Measurements from ENCODE around the gene C2orf72. TPM values are rescaled to one million over a fixed set of nuclear protein-coding genes. Genes with fewer than 3 reads are reported as not detected.

Gene C2orf72
- total RNA-seq, 2 donors from 2014 or later, result 0.14 TPM; not detected in 1

- DNase-seq (ENCODE audit: low spot score), result no peak
- TF ChIP-seq CTCF (IDR thresholded peaks at IDR 0.05), result no peak
- ATAC-seq (ENCODE audit: insufficient number of reproducible peaks, low FRiP score, low read depth), result no peak
- Histone ChIP-seq H3K27me3 (replicated peaks; ENCODE audit: insufficient read depth) (no peaks in the 10 kb centered on the region), H3K9me3 (no peaks in the 10 kb centered on the region), H3K4me3 (no peak overlapping the region), H3K36me3 (no peaks in the 10 kb centered on the region), H3K27ac (no peak overlapping the region), H3K4me1 (ENCODE audit: control insufficient read depth in 1 of 2, low read depth in 2 of 2) (no peaks in the 10 kb centered on the region)
These were observed 23.5 kb upstream of the C2orf72 start for GRCh38 chr2:231013820-231014219.

GRCh38 chr2:231015478-231015877 lies 21.8 kb upstream of the C2orf72 start:
- Histone ChIP-seq H3K9me3 (no peaks in the 10 kb centered on the region), H3K4me3 (no peak overlapping the region), H3K27me3 (replicated peaks; ENCODE audit: insufficient read depth) (no peaks in the 10 kb centered on the region), H3K36me3 (no peaks in the 10 kb centered on the region), H3K4me1 (ENCODE audit: control insufficient read depth in 1 of 2, low read depth in 2 of 2) (no peaks in the 10 kb centered on the region), H3K27ac (no peak overlapping the region)
- no peak for ATAC-seq (ENCODE audit: insufficient number of reproducible peaks, low FRiP score, low read depth)
- DNase-seq (ENCODE audit: low spot score), result no peak
- no peak for TF ChIP-seq CTCF (IDR thresholded peaks at IDR 0.05)

GRCh38 chr2:231015926-231016325 lies 21.4 kb upstream of the C2orf72 start:
- Histone ChIP-seq H3K4me3 (no peak overlapping the region), H3K36me3 (no peaks in the 10 kb centered on the region), H3K9me3 (no peaks in the 10 kb centered on the region), H3K27me3 (replicated peaks; ENCODE audit: insufficient read depth) (no peaks in the 10 kb centered on the region), H3K27ac (no peak overlapping the region), H3K4me1 (ENCODE audit: control insufficient read depth in 1 of 2, low read depth in 2 of 2) (no peaks in the 10 kb centered on the region)
- ATAC-seq (ENCODE audit: insufficient number of reproducible peaks, low FRiP score, low read depth) (no peak), DNase-seq (ENCODE audit: low spot score) (no peak)
- no peak for TF ChIP-seq CTCF (IDR thresholded peaks at IDR 0.05)

GRCh38 chr2:231016566-231017230 lies 20.6 kb upstream of the C2orf72 start:
- Histone ChIP-seq H3K36me3 (no peaks in the 10 kb centered on the region), H3K4me3 (no peak overlapping the region), H3K27ac (no peak overlapping the region), H3K27me3 (replicated peaks; ENCODE audit: insufficient read depth) (no peaks in the 10 kb centered on the region), H3K4me1 (ENCODE audit: control insufficient read depth in 1 of 2, low read depth in 2 of 2) (no peaks in the 10 kb centered on the region), H3K9me3 (no peaks in the 10 kb centered on the region)
- DNase-seq (ENCODE audit: low spot score), result no peak
- no peak for TF ChIP-seq CTCF (IDR thresholded peaks at IDR 0.05)
- ATAC-seq (ENCODE audit: insufficient number of reproducible peaks, low FRiP score, low read depth), result no peak

GRCh38 chr2:231017231-231017598 lies 20.1 kb upstream of the C2orf72 start:
- no peak for DNase-seq (ENCODE audit: low spot score)
- no peak for ATAC-seq (ENCODE audit: insufficient number of reproducible peaks, low FRiP score, low read depth)
- no peaks in the 10 kb centered on the region for H3K27me3 ChIP-seq (replicated peaks; ENCODE audit: insufficient read depth)
- H3K9me3 ChIP-seq, result no peaks in the 10 kb centered on the region
- H3K27ac ChIP-seq, result no peak overlapping the region
- no peak for TF ChIP-seq CTCF (IDR thresholded peaks at IDR 0.05)
- H3K4me1 ChIP-seq (ENCODE audit: control insufficient read depth in 1 of 2, low read depth in 2 of 2), result no peaks in the 10 kb centered on the region
- H3K36me3 ChIP-seq, result no peaks in the 10 kb centered on the region
- H3K4me3 ChIP-seq, result no peak overlapping the region

Data from thoracic aorta (tissue), 2 donors.